ENCODE data around the gene C16orf92. TPM values are rescaled to one million over a fixed set of nuclear protein-coding genes. Genes with fewer than 3 reads are reported as not detected.

Gene C16orf92
- total and polyA plus RNA-seq, 2 experiments from 2014 or later = 0.34 TPM; not detected in 1

- Mint-ChIP-seq H3K27me3 (ENCODE audit: insufficient read depth, low read depth, poor library complexity) (peaks cover 5% of the 10 kb centered on the region), H3K27ac (no peak overlapping the region), H3K4me3 (no peak overlapping the region; the same call in 2 of the 3 replicates), H3K4me1 (no peaks in the 10 kb centered on the region; the same call in 2 of the 3 replicates), H3K9me3 (no peaks in the 10 kb centered on the region; the same call in 2 of the 3 replicates), H3K36me3 (ENCODE audit: low read depth) (peaks cover 69% of the 10 kb centered on the region)
- no peaks in the 10 kb centered on the region for H3K4me1 ChIP-seq (ENCODE audit: insufficient read depth)
- H3K79me2 ChIP-seq (replicated peaks; ENCODE audit: insufficient read depth) = no peaks in the 10 kb centered on the region
- TF ChIP-seq EZH2 (IDR thresholded peaks at IDR 0.05; ENCODE audit: low read depth, unreplicated experiment) (no peak), ZNF331 (CRISPR knock-in tag; IDR thresholded peaks at IDR 0.05; ENCODE audit: low read depth) (no peak), STAT1 (IDR thresholded peaks at IDR 0.05; ENCODE audit: unreplicated experiment) (no peak), NANOG (IDR thresholded peaks at IDR 0.05; ENCODE audit: borderline replicate concordance) (no peak), POLR2AphosphoS5 (IDR thresholded peaks at IDR 0.05; ENCODE audit: low read depth) (no peak), ETS1 (IDR thresholded peaks at IDR 0.05) (no peak), EZH2phosphoT487 (IDR thresholded peaks at IDR 0.05; ENCODE audit: unreplicated experiment) (no peak), JUNB (IDR thresholded peaks at IDR 0.05; ENCODE audit: unreplicated experiment) (no peak), CTCF (conservative IDR thresholded peaks at IDR 0.05; ENCODE audit: low read depth in 2 of 2) (no peak), CREB1 (CRISPR knock-in tag; IDR thresholded peaks at IDR 0.05; ENCODE audit: low read depth) (no peak), REST (IDR thresholded peaks at IDR 0.05; ENCODE audit: unreplicated experiment) (no peak), ZNF462 (CRISPR knock-in tag; IDR thresholded peaks at IDR 0.05) (no peak), ZNF114 (CRISPR knock-in tag; IDR thresholded peaks at IDR 0.05) (no peak)
- no peaks in the 10 kb centered on the region; the same call in 1 of the 2 replicates for H4K20me1 ChIP-seq (replicated peaks; ENCODE audit: insufficient read depth)
- peaks cover 29% of the 10 kb centered on the region for H3K36me3 ChIP-seq (ENCODE audit: insufficient read depth)
- no peaks in the 10 kb centered on the region for H3K27me3 ChIP-seq (ENCODE audit: insufficient read depth)
- no peak overlapping the region for H3K4me3 ChIP-seq
- H2AFZ ChIP-seq = no peak overlapping the region
- H3K9me2 ChIP-seq (ENCODE audit: insufficient read depth) = no peaks in the 10 kb centered on the region
- DNase-seq (ENCODE audit: low spot score) = no peak
- H3K4me2 ChIP-seq = no peak overlapping the region
- no peaks in the 10 kb centered on the region for H3F3A ChIP-seq (replicated peaks; ENCODE audit: low read depth)
- H3K27ac ChIP-seq (ENCODE audit: low read depth) = no peak overlapping the region
- no peak for ATAC-seq
Measured at GRCh38 chr16:29983420-29984136, 39.4 kb upstream of the C16orf92 start.
